Common myeloid progenitor, CD34-positive (primary cell): ENCODE data around the gene RECQL5.

ENCODE experiments used
- CTCF ChIA-PET: fragments of 350-600 bp; sonication (Branson Sonifier 250); formaldehyde crosslinking; loops from one replicate; lab custom pipeline; 2021; ENCODE audit warnings: antibody characterized with exemption; lab: Charles Lee
- POLR2A ChIA-PET: fragments of 350-600 bp; sonication (Branson Sonifier 250); formaldehyde crosslinking; loops from one replicate; lab custom pipeline; 2021; ENCODE audit warnings: antibody characterized with exemption; lab: Charles Lee
- DNase-seq, 3 donors: peaks; one replicate each; pipeline versions ENCODE4 v3.0.0 to v3.0.0-alpha.2; 2013
- H3K27ac ChIP-seq, 2 experiments: 1 replicate in 1 of 2; 2 replicates in 1 of 2; pipeline ENCODE4 v1.7.0; 2013; ENCODE audit warnings: inconsistent platforms in 2 of 2, low read length in 2 of 2, mild to moderate bottlenecking in 2 of 2, low read depth in 1 of 2, moderate library complexity in 1 of 2; ENCODE audit not compliant: severe bottlenecking in 2 of 2, insufficient read depth in 1 of 2, poor library complexity in 1 of 2
- H3K27me3 ChIP-seq, 5 experiments: replicated peaks in 2 of 5; 1 replicate in 3 of 5; 2 replicates in 2 of 5; pipeline versions ENCODE4 v1.6.1 to v1.7.0; 2013; ENCODE audit warnings: low read length in 4 of 5, mild to moderate bottlenecking in 2 of 5, moderate library complexity in 2 of 5, inconsistent platforms in 1 of 5; ENCODE audit not compliant: insufficient read depth in 5 of 5, control insufficient read depth in 4 of 5
- H3K36me3 ChIP-seq, 4 experiments: 1 replicate in 2 of 4; 2 replicates in 2 of 4; pipeline versions ENCODE4 v1.6.1 to v1.7.0; 2013; ENCODE audit warnings: low read length in 3 of 4, control low read depth in 1 of 4, mild to moderate bottlenecking in 1 of 4; ENCODE audit not compliant: control insufficient read depth in 4 of 4, insufficient read depth in 4 of 4
- H3K4me1 ChIP-seq, 4 experiments: 1 replicate in 3 of 4; 2 replicates in 1 of 4; pipeline versions ENCODE4 v1.6.1 to v1.7.1; 2013; ENCODE audit warnings: low read length in 3 of 4, mild to moderate bottlenecking in 3 of 4, control low read depth in 1 of 4, inconsistent platforms in 1 of 4, moderate library complexity in 1 of 4; ENCODE audit not compliant: control insufficient read depth in 4 of 4, insufficient read depth in 4 of 4; ENCODE audit errors: control extremely low read depth in 1 of 4
- H3K4me3 ChIP-seq, 7 experiments: 1 replicate in 4 of 7; 2 replicates in 3 of 7; pipeline versions ENCODE4 v1.5.1 to v1.7.0; 2013; ENCODE audit warnings: mild to moderate bottlenecking in 7 of 7, low read length in 6 of 7, moderate library complexity in 6 of 7, inconsistent platforms in 2 of 7, low read depth in 2 of 7, control low read depth in 1 of 7; ENCODE audit not compliant: insufficient read depth in 4 of 7, control insufficient read depth in 1 of 7; ENCODE audit errors: extremely low read depth in 1 of 7
- H3K9me3 ChIP-seq, 5 experiments: 1 replicate in 4 of 5; 2 replicates in 1 of 5; pipeline versions ENCODE4 v1.6.1 to v1.7.1; 2013; ENCODE audit warnings: low read length in 4 of 5, mild to moderate bottlenecking in 2 of 5, inconsistent platforms in 1 of 5, low read depth in 1 of 5, moderate library complexity in 1 of 5; ENCODE audit not compliant: control insufficient read depth in 4 of 5, insufficient read depth in 2 of 5; ENCODE audit errors: control extremely low read depth in 1 of 5
- WGBS: methylation state at CpG from one replicate; pipeline ENCODE4 v1.1.5; 2013; ENCODE audit not compliant: insufficient coverage; 5-methylcytosine and 5-hydroxymethylcytosine counted together

RECQL5 gene

GRCh38 chr17:75617675-75618074 is 49.3 kb downstream of the RECQL5 start:
- Histone ChIP-seq H3K4me3 (no peak overlapping the region), H3K9me3 (no peaks in the 10 kb centered on the region), H3K4me1 (no peaks in the 10 kb centered on the region), H3K27me3 (no peaks in the 10 kb centered on the region), H3K27ac (no peak overlapping the region), H3K36me3 (peaks cover 4 to 98% (median 75%) of the 10 kb centered on the region in 4 experiments)
- CTCF ChIA-PET: interaction anchor here (0.8 to 2.8 kb wide), 4 partner anchors 16 to 136 kb away, joined by 3 to 19 read pairs (median 4); partner anchors contain the start of genes ITGB4 and SMIM5
- no peak for DNase-seq
- 100% methylated on average over 3 of the region's 11 CpGs for WGBS
- POLR2A ChIA-PET: interaction anchor here (0.6 kb wide), 1 partner anchor 66 kb away, joined by 4 read pairs; no protein-coding TSS in a partner anchor

- Histone ChIP-seq H3K9me3 (no peaks in the 10 kb centered on the region), H3K27ac (no peak overlapping the region), H3K36me3 (peaks cover 4 to 96% (median 76%) of the 10 kb centered on the region in 4 experiments), H3K4me1 (no peaks in the 10 kb centered on the region), H3K27me3 (no peaks in the 10 kb centered on the region), H3K4me3 (no peak overlapping the region)
- POLR2A ChIA-PET: interaction anchor here (0.6 kb wide), 1 partner anchor 65 kb away, joined by 4 read pairs; no protein-coding TSS in a partner anchor
- CTCF ChIA-PET: interaction anchor here (0.8 to 2.8 kb wide), 5 partner anchors 12 to 136 kb away, joined by 3 to 19 read pairs (median 4); partner anchors contain the start of genes ITGB4 and SMIM5
- 97% methylated on average over 16 of the region's 16 CpGs for WGBS
- no peak for DNase-seq
These were observed 49.7 kb downstream of the RECQL5 start for GRCh38 chr17:75617218-75617617.

GRCh38 chr17:75616521-75617122 is 50.3 kb downstream of the RECQL5 start:
- Histone ChIP-seq H3K27ac (no peak overlapping the region), H3K4me1 (no peaks in the 10 kb centered on the region), H3K36me3 (peaks cover 4 to 96% (median 73%) of the 10 kb centered on the region in 4 experiments), H3K9me3 (no peaks in the 10 kb centered on the region), H3K4me3 (no peak overlapping the region), H3K27me3 (no peaks in the 10 kb centered on the region)
- 92% methylated on average over 20 of the region's 24 CpGs for WGBS
- no peak for DNase-seq
- ChIA-PET POLR2A (no interaction called here), CTCF (interaction anchor here (1.1 to 2.8 kb wide), 4 partner anchors 13 to 137 kb away, joined by 3 to 19 read pairs (median 6); partner anchors contain the start of gene SMIM5)

GRCh38 chr17:75615301-75615700 is 51.7 kb downstream of the RECQL5 start:
- 95% methylated on average over 9 of the region's 11 CpGs for WGBS
- DNase-seq: no peak
- Histone ChIP-seq H3K27me3 (no peaks in the 10 kb centered on the region), H3K4me1 (no peaks in the 10 kb centered on the region), H3K9me3 (no peaks in the 10 kb centered on the region), H3K36me3 (peaks cover 2 to 95% (median 70%) of the 10 kb centered on the region in 4 experiments), H3K27ac (no peak overlapping the region), H3K4me3 (no peak overlapping the region)
- POLR2A ChIA-PET: no interaction called here
- CTCF ChIA-PET: interaction anchor here (1.8 to 2.4 kb wide), 2 partner anchors 14 to 18 kb away, joined by 7 to 8 read pairs; partner anchors contain the start of gene SMIM5

- no peaks in the 10 kb centered on the region for H3K27me3 ChIP-seq
- POLR2A ChIA-PET: no interaction called here
- H3K9me3 ChIP-seq: no peaks in the 10 kb centered on the region
- H3K4me1 ChIP-seq: no peaks in the 10 kb centered on the region
- no peak overlapping the region for H3K27ac ChIP-seq
- DNase-seq: no peak
- WGBS: 96% methylated on average over 12 of the region's 19 CpGs
- H3K36me3 ChIP-seq: peaks cover 2 to 95% (median 67%) of the 10 kb centered on the region in 4 experiments
- CTCF ChIA-PET: interaction anchor here (0.6 to 4.1 kb wide), 4 partner anchors 10 to 19 kb away, joined by 3 to 26 read pairs (median 6); partner anchors contain the start of gene SMIM5
- no peak overlapping the region for H3K4me3 ChIP-seq
These were observed 52.2 kb downstream of the RECQL5 start for GRCh38 chr17:75614556-75615270.

- no peaks in the 10 kb centered on the region for H3K4me1 ChIP-seq
- no peaks in the 10 kb centered on the region for H3K9me3 ChIP-seq
- POLR2A ChIA-PET: no interaction called here
- WGBS: 94% methylated on average over 10 of the region's 12 CpGs
- DNase-seq: no peak
- H3K27me3 ChIP-seq: no peaks in the 10 kb centered on the region
- H3K4me3 ChIP-seq: no peak overlapping the region
- H3K36me3 ChIP-seq: peaks cover 2 to 89% (median 61%) of the 10 kb centered on the region in 4 experiments
- no peak overlapping the region for H3K27ac ChIP-seq
- CTCF ChIA-PET: interaction anchor here (0.7 to 4.1 kb wide), 5 partner anchors 10 to 19 kb away, joined by 3 to 26 read pairs (median 6); partner anchors contain the start of gene SMIM5
These were observed 52.9 kb downstream of the RECQL5 start for GRCh38 chr17:75614006-75614405.
